ENCODE results near the gene FAM156B. TPM values are rescaled to one million over a fixed set of nuclear protein-coding genes. Genes with fewer than 3 reads are reported as not detected.
A peak's percentile ranks its signal among the peaks of the same experiment; 100 is the strongest.

The FAM156B gene
- total and polyA plus RNA-seq, 2 of the 4 experiments (the other 2 are of a cell fraction) = 17.9 to 52.4 TPM

- Histone ChIP-seq H3K4ac (ENCODE audit: low read depth, low read length) (no peak overlapping the region), H2AK5ac (ENCODE audit: low read depth, low read length) (no peak overlapping the region), H3K9ac (ENCODE audit: low read depth, low read length) (no peak overlapping the region), H4K5ac (ENCODE audit: low read depth, low read length) (no peak overlapping the region), H2AFZ (replicated peaks; ENCODE audit: low read length, poor library complexity) (peak overlapping the region; percentile 11), H2BK15ac (ENCODE audit: low read depth, low read length) (no peak overlapping the region), H3K18ac (ENCODE audit: low read depth, low read length) (no peak overlapping the region), H4K8ac (ENCODE audit: low read depth in 2 of 2, low read length in 2 of 2) (no peak overlapping the region), H3K14ac (replicated peaks; ENCODE audit: low read depth, low read length) (no peak overlapping the region), H2AK9ac (replicated peaks; ENCODE audit: low read depth, low read length, poor library complexity) (no peak overlapping the region), H4K20me1 (ENCODE audit: insufficient read depth, low read length) (no peaks in the 10 kb centered on the region), H3K79me1 (ENCODE audit: low read depth in 1 of 2, low read length in 2 of 2) (no peaks in the 10 kb centered on the region), H4K91ac (ENCODE audit: insufficient read depth, low read depth, low read length) (no peak overlapping the region), H2BK5ac (ENCODE audit: low read depth, low read length, poor library complexity, severe bottlenecking) (no peak overlapping the region), H3K36me3 (ENCODE audit: control insufficient read depth, insufficient read depth, low read length) (no peaks in the 10 kb centered on the region), H3K4me2 (ENCODE audit: low read depth, low read length) (no peak overlapping the region), H3K4me3 (ENCODE audit: insufficient read depth, low read depth, low read length) (no peak overlapping the region), H3K9me3 (ENCODE audit: control insufficient read depth, insufficient read depth, low read length) (no peaks in the 10 kb centered on the region), H3K56ac (ENCODE audit: extremely low read depth, insufficient read depth, low read length) (no peak overlapping the region), H3K9me1 (ENCODE audit: insufficient read depth, low read length) (no peaks in the 10 kb centered on the region; the same call in 1 of the 2 replicates), H3K27ac (ENCODE audit: insufficient read depth, low read length) (no peak overlapping the region), H2BK20ac (ENCODE audit: low read depth, low read length) (no peak overlapping the region), H3K4me1 (ENCODE audit: control insufficient read depth, insufficient read depth, low read length) (no peaks in the 10 kb centered on the region), H3K27me3 (ENCODE audit: control insufficient read depth, insufficient read depth, low read length) (peaks cover 23% of the 10 kb centered on the region), H3K23ac (ENCODE audit: low read depth, low read length) (no peak overlapping the region), H2BK120ac (ENCODE audit: low read depth, low read length) (no peak overlapping the region)
- BruUV-seq (replicated peaks) = no TSS peak
- ChIA-PET POLR2A (ENCODE audit: unreplicated experiment) (no interaction called here), CTCF (no interaction called here)
- dilution Hi-C loops (cut with HindIII; ENCODE audit: low sequenced_read_pairs, unreplicated experiment) (no loop called here), in situ Hi-C loops (cut with MboI; ENCODE audit: low sequenced_read_pairs) (no loop called here), intact Hi-C loops (cut with micrococcal nuclease) (no loop called here)
- WGBS, 2 experiments (ENCODE audit: extremely low coverage in 2 of 2, insufficient read length in 1 of 2) = 40% methylated on average over 1 of the region's 5 CpGs; no CpG with 5 or more reads in 1 of the 2 experiments
- no peak for DNase-seq
- ATAC-seq (ENCODE audit: low read depth) = no peak
- TF ChIP-seq MAFK (IDR thresholded peaks at IDR 0.05; ENCODE audit: low read depth, low read length) (no peak), RAD21 (IDR thresholded peaks at IDR 0.05; ENCODE audit: low read length) (no peak), MXI1 (IDR thresholded peaks at IDR 0.05; ENCODE audit: borderline replicate concordance, low read depth, low read length) (no peak), POLR2A (IDR thresholded peaks at IDR 0.05; ENCODE audit: low read depth, low read length) (no peak), FOS (IDR thresholded peaks at IDR 0.05; ENCODE audit: low read depth, low read length) (no peak), ELK1 (IDR thresholded peaks at IDR 0.05; ENCODE audit: borderline replicate concordance, low read depth, low read length) (no peak), RCOR1 (IDR thresholded peaks at IDR 0.05; ENCODE audit: insufficient replicate concordance, low read length) (no peak), USF2 (IDR thresholded peaks at IDR 0.05; ENCODE audit: low read depth, low read length) (no peak), SMC3 (IDR thresholded peaks at IDR 0.05; ENCODE audit: low read depth, low read length) (no peak), NFE2L2 (IDR thresholded peaks at IDR 0.05; ENCODE audit: low read depth, low read length) (no peak), MAZ (IDR thresholded peaks at IDR 0.05; ENCODE audit: borderline replicate concordance, low read depth, low read length) (no peak), CTCF (conservative IDR thresholded peaks at IDR 0.05; ENCODE audit: low read depth, low read length) (no peak), CEBPB (IDR thresholded peaks at IDR 0.05; ENCODE audit: low read depth, low read length) (no peak), RFX5 (IDR thresholded peaks at IDR 0.05; ENCODE audit: low read depth, low read length) (no peak), CHD1 (IDR thresholded peaks at IDR 0.05; ENCODE audit: low read depth, low read length) (no peak)
These were observed 22.5 kb upstream of the FAM156B start for GRCh38 chrX:52874661-52875060.

All from IMR-90 (cell line).